A549 (cell line): Measurements from ENCODE around the gene CCDC33. TPM values are rescaled to one million over a fixed set of nuclear protein-coding genes. Genes with fewer than 3 reads are reported as not detected.
A peak's percentile ranks its signal among the peaks of the same experiment; 100 is the strongest.

Experiments
- ATAC-seq, 2 experiments: fragments of 200-7000 bp in 1 of 2; fragments of >200 bp in 1 of 2; cut with Nextera tagmentation in 1 of 2; cut with Tn5 transposase in 1 of 2; 3 replicates each; pipeline versions ENCODE4 v1.8.0 to v1.9.1; 2018 to 2020; ENCODE audit warnings: mild to moderate bottlenecking in 1 of 2, moderate library complexity in 1 of 2
- CTCF ChIA-PET: fragments of 300-600 bp; sonication (Branson Sonifier 250); formaldehyde crosslinking; extraction: SDS; loops from one replicate; lab custom pipeline; 2021; ENCODE audit warnings: antibody characterized with exemption, inconsistent platforms; lab: Yijun Ruan, JAX
- POLR2A ChIA-PET: fragments of 350-600 bp; formaldehyde crosslinking; extraction: SDS; loops from one replicate; lab custom pipeline; 2021; ENCODE audit warnings: antibody characterized with exemption, inconsistent platforms; lab: Yijun Ruan, JAX
- DNase-seq, 2 experiments: peaks; one replicate each; pipeline versions ENCODE4 v3.0.0 to v3.0.0-alpha.2; 2011 to 2016; ENCODE audit warnings: low read depth in 1 of 2, low spot score in 1 of 2
- FAIRE-seq: peaks from 2 replicates; lab custom pipeline; 2011; peaks lifted over from hg19 to GRCh38; lab: Jason Lieb, UNC
- H3K27ac ChIP-seq, 2 experiments: fragments of >200 bp; sonication (Bioruptor Twin); formaldehyde crosslinking; 3 replicates each; pipeline ENCODE4 v1.5.1; 2016 to 2017
- H3K4me1 ChIP-seq: fragments of >200 bp; sonication (Bioruptor Twin); formaldehyde crosslinking; 3 replicates; pipeline ENCODE4 v1.6.1; 2016
- H3K4me2 ChIP-seq: fragments of >200 bp; sonication (Bioruptor Twin); formaldehyde crosslinking; 3 replicates; pipeline ENCODE4 v1.6.1; 2016
- H3K4me3 ChIP-seq: fragments of >200 bp; sonication (Bioruptor Twin); formaldehyde crosslinking; 3 replicates; pipeline ENCODE4 v1.5.1; 2016
- H3K9me3 ChIP-seq: fragments of >200 bp; sonication (Bioruptor Twin); formaldehyde crosslinking; 3 replicates; pipeline ENCODE4 v1.6.1; 2016
- CBX2 ChIP-seq: fragments of 200-600 bp; sonication (generic); IDR thresholded peaks from 2 replicates; pipeline ENCODE4 v1.6.1; 2016; ENCODE audit warnings: low read depth, mild to moderate bottlenecking, borderline replicate concordance
- CBX8 ChIP-seq: fragments of 200-600 bp; sonication (generic); IDR thresholded peaks from 2 replicates; pipeline ENCODE4 v1.6.1; 2016
- CEBPB ChIP-seq, 2 experiments: fragments of >200 bp in 1 of 2; sonication (Bioruptor Twin) in 1 of 2; formaldehyde crosslinking in 1 of 2; IDR thresholded peaks; 2 replicates each; pipeline ENCODE4 v1.6.1; 2012 to 2016
- CHD2 ChIP-seq: fragments of 150-350 bp; IDR thresholded peaks from 2 replicates; pipeline ENCODE4 v1.6.1; 2014; ENCODE audit warnings: low read length; ENCODE audit not compliant: partially characterized antibody
- EP300 ChIP-seq, 2 experiments: fragments of >200 bp; sonication (Bioruptor Twin); formaldehyde crosslinking; IDR thresholded peaks; 2 replicates in 1 of 2; 3 replicates in 1 of 2; pipeline ENCODE4 v1.6.1; 2016 to 2017
- ESRRA ChIP-seq: fragments of 150-350 bp; IDR thresholded peaks from 2 replicates; pipeline ENCODE4 v1.6.1; 2014; ENCODE audit warnings: mild to moderate bottlenecking, low read length, borderline replicate concordance
- FOSL2 ChIP-seq, 2 experiments: fragments of 450-650 bp in 1 of 2; fragments of >200 bp in 1 of 2; sonication (Bioruptor Twin) in 1 of 2; formaldehyde crosslinking; IDR thresholded peaks; 2 replicates each; pipeline versions ENCODE4 v1.5.0 to v1.6.1; 2016 to 2020; ENCODE audit warnings: mild to moderate bottlenecking in 1 of 2, moderate library complexity in 1 of 2
- GATA3 ChIP-seq: IDR thresholded peaks from 2 replicates; pipeline ENCODE4 v1.6.1; 2012; ENCODE audit warnings: borderline replicate concordance
- HDAC2 ChIP-seq: fragments of 200-600 bp; sonication (generic); IDR thresholded peaks from 2 replicates; pipeline ENCODE4 v1.6.1; 2016
- HEYL ChIP-seq: fragments of 250-450 bp; sonication (Bioruptor Pico); IDR thresholded peaks from 2 replicates; pipeline ENCODE4 v1.8.0; 2021; ENCODE audit warnings: mild to moderate bottlenecking, moderate library complexity
- HOXA7 ChIP-seq: fragments of 250-450 bp; sonication (Bioruptor Pico); IDR thresholded peaks from 2 replicates; pipeline ENCODE4 v1.5.0; 2020; ENCODE audit warnings: mild to moderate bottlenecking, moderate library complexity
- HOXB13 ChIP-seq: fragments of 250-450 bp; sonication (Bioruptor Pico); IDR thresholded peaks from 2 replicates; pipeline ENCODE4 v1.5.0; 2020; ENCODE audit warnings: low read depth, mild to moderate bottlenecking, moderate library complexity
- HOXB5 ChIP-seq: fragments of 250-450 bp; sonication (Bioruptor Pico); IDR thresholded peaks from 2 replicates; pipeline ENCODE4 v1.5.0; 2020; ENCODE audit warnings: mild to moderate bottlenecking, moderate library complexity
- JUN ChIP-seq, 2 experiments: fragments of >200 bp; sonication (Bioruptor Twin); formaldehyde crosslinking; IDR thresholded peaks; 2 replicates in 1 of 2; 3 replicates in 1 of 2; pipeline ENCODE4 v1.6.1; 2016 to 2017
- JUNB ChIP-seq: fragments of >200 bp; sonication (Bioruptor Twin); formaldehyde crosslinking; IDR thresholded peaks from 2 replicates; pipeline ENCODE4 v1.6.1; 2016
- MAZ ChIP-seq: fragments of 150-350 bp; IDR thresholded peaks from 2 replicates; pipeline ENCODE4 v1.6.1; 2014; ENCODE audit warnings: antibody characterized with exemption, low read depth, low read length, borderline replicate concordance
- MYC ChIP-seq: IDR thresholded peaks from 2 replicates; pipeline ENCODE4 v1.6.1; 2012; ENCODE audit warnings: mild to moderate bottlenecking, inconsistent platforms, low read length, improper control_type of control experiment, borderline replicate concordance
- NPAS2 ChIP-seq: fragments of 250-450 bp; sonication (Bioruptor Pico); IDR thresholded peaks from 2 replicates; pipeline ENCODE4 v1.8.0; 2022; ENCODE audit warnings: mild to moderate bottlenecking, moderate library complexity, borderline replicate concordance
- NR3C1 ChIP-seq: fragments of >200 bp; sonication (Bioruptor Twin); formaldehyde crosslinking; IDR thresholded peaks from 3 replicates; pipeline ENCODE4 v1.6.1; 2017
- RAD21 ChIP-seq, 2 experiments: fragments of >200 bp in 1 of 2; sonication (Bioruptor Twin) in 1 of 2; formaldehyde crosslinking in 1 of 2; IDR thresholded peaks in 1 of 2; conservative IDR thresholded peaks in 1 of 2; 2 replicates in 1 of 2; 3 replicates in 1 of 2; pipeline ENCODE4 v1.6.1; 2012 to 2018; ENCODE audit warnings: inconsistent platforms in 1 of 2
- RARB ChIP-seq: fragments of 250-450 bp; sonication (Bioruptor Pico); IDR thresholded peaks from 2 replicates; pipeline ENCODE4 v1.8.0; 2021; ENCODE audit warnings: mild to moderate bottlenecking, moderate library complexity
- RNF2 ChIP-seq: fragments of 200-600 bp; sonication (generic); IDR thresholded peaks from 2 replicates; pipeline ENCODE4 v1.6.1; 2016; ENCODE audit warnings: low read depth, mild to moderate bottlenecking, antibody characterized with exemption, moderate library complexity, borderline replicate concordance
- SMC3 ChIP-seq: fragments of >200 bp; sonication (Bioruptor Twin); formaldehyde crosslinking; IDR thresholded peaks from 3 replicates; pipeline ENCODE4 v1.6.1; 2018; ENCODE audit warnings: inconsistent platforms
- SREBF2 ChIP-seq: fragments of 450-650 bp; IDR thresholded peaks from 2 replicates; pipeline ENCODE4 v1.6.1; 2014; ENCODE audit warnings: mild to moderate bottlenecking, moderate library complexity
- ZFP36 ChIP-seq: fragments of 450-650 bp; IDR thresholded peaks from 2 replicates; pipeline ENCODE4 v1.6.1; 2014; ENCODE audit warnings: borderline replicate concordance; ENCODE audit not compliant: partially characterized antibody
- ZSCAN20 ChIP-seq: fragments of 250-450 bp; sonication (Bioruptor Pico); IDR thresholded peaks from 2 replicates; pipeline ENCODE4 v1.8.0; 2022; ENCODE audit warnings: mild to moderate bottlenecking, moderate library complexity
- WGBS: methylation state at CpG from one replicate; pipeline ENCODE4 v1.1.6; 2017; ENCODE audit errors: missing lambda C conversion rate; 5-methylcytosine and 5-hydroxymethylcytosine counted together
- polyA plus RNA-seq, 4 experiments: library from polyadenylated mRNA; depleted of rRNA in 3 of 4; stranded (reverse); fragments of >200 nt; fragmentation: RNase III in 1 of 4; extraction: RNeasy Plus Mini Kit Qiagen cat#74134 plus additional on column Dnase treatment in 1 of 4; gene quantifications; 2 replicates in 3 of 4; 3 replicates in 1 of 4; pipeline ENCODE4 v1.2.3, GENCODE V29; 2011 to 2017
- TF ChIP-seq, protein P1 (sequence below): fragments of 250-450 bp; sonication (Bioruptor Pico); IDR thresholded peaks from 2 replicates; pipeline ENCODE4 v1.5.0; 2021; ENCODE audit warnings: mild to moderate bottlenecking, moderate library complexity, borderline replicate concordance
- TF ChIP-seq, protein P2 (sequence below): IDR thresholded peaks from 2 replicates; pipeline ENCODE4 v1.6.1; 2012
- TF ChIP-seq, protein P3 (sequence below): fragments of >200 bp; sonication (Bioruptor Twin); formaldehyde crosslinking; IDR thresholded peaks from 3 replicates; pipeline ENCODE4 v1.5.1; 2016
- TF ChIP-seq, protein P4 (sequence below): fragments of 250-450 bp; sonication (Bioruptor Pico); IDR thresholded peaks from 2 replicates; pipeline ENCODE4 v1.5.0; 2020; ENCODE audit warnings: low read depth, mild to moderate bottlenecking, moderate library complexity
- TF ChIP-seq, protein P5 (sequence below): fragments of 200-600 bp; sonication (generic); IDR thresholded peaks from 2 replicates; pipeline ENCODE4 v1.6.1; 2016; ENCODE audit warnings: antibody characterized with exemption, mild to moderate bottlenecking, moderate library complexity
- TF ChIP-seq, protein P6 (sequence below): fragments of >200 bp; sonication (Bioruptor Twin); formaldehyde crosslinking; IDR thresholded peaks from 3 replicates; pipeline ENCODE4 v1.6.1; 2016

CCDC33 gene
- polyA plus RNA-seq, 2 of the 4 experiments (the other 2 are of a cell fraction), result 5.9 to 9.2 TPM

DNA sequence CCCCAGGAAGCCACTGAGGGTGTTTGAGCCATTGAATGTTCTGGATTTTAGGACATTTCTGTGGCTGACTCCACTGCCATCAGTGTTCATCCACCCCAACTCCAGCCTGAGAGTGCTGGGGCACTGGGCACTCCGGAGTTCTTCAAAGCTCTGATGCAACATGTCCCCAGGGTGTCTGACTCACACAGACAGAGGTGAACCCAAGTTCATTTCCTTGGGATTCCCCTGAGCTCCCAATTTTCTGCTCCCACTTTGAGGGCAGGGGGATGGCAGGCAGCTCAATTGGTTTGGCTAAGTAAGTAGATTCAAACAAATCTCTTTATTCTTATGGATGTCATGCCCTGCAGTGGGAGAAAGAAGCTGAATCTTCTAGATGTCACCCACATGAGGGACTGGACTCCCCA is 35.7 kb upstream of the CCDC33 start:
- ATAC-seq, result peak in 1 of 2 experiments; percentile 20; a peak in 3 of 6 replicates
- H3K4me2 ChIP-seq, result peak overlapping the region; percentile 95
- WGBS, result 0% methylated on average over 1 of the region's 1 CpG

DNA sequence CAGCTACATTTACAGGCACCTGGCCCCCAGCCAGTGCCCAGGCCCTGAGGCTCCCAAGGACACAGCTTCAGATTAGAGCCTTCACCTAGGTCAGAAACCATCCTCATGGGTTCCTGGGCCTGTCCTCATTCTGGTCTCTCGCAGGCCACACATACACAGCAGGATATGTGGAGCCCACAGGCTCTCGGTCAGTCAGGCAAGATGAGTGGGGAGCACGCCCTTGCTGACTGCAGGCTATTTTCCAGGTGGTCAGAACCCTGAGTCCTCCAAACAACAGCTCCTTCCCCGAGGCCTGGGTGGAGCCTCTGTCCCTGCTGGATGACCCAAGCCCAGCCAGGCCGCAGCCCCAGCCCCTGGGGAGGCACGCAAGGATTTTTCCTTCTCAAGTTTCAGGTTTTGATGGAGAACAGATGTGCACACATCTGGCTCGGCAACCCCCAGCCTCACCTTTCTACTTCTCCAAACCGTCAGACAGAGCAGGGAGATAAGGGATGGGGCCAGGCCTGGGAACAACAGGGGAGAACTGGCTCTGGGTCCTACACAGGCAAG is 35.2 kb upstream of the CCDC33 start:
- Histone ChIP-seq H3K4me2 (peak overlapping the region; percentile 95), H3K9me3 (no peaks in the 10 kb centered on the region), H3K4me3 (peak overlapping the region; percentile 51), H3K4me1 (peaks cover 82% of the 10 kb centered on the region), H3K27ac (peak overlapping the region; percentile 90 to 97)
- ATAC-seq, result peak in 1 of 2 experiments; percentile 1; a peak in 1 of 6 replicates
- ChIA-PET POLR2A (interaction anchor here (0.5 to 2.0 kb wide), 5 partner anchors 13 to 153 kb away, joined by 3 to 10 read pairs (median 4); no protein-coding TSS in a partner anchor), CTCF (interaction anchor here (1.1 to 6.4 kb wide), 5 partner anchors 10 to 107 kb away, joined by 4 to 33 read pairs (median 8); no protein-coding TSS in a partner anchor)
- 0% methylated on average over 7 of the region's 8 CpGs for WGBS
- peak in 1 of 2 experiments; percentile 30 for DNase-seq
- FAIRE-seq, result no peak
- TF ChIP-seq, protein P1, sequence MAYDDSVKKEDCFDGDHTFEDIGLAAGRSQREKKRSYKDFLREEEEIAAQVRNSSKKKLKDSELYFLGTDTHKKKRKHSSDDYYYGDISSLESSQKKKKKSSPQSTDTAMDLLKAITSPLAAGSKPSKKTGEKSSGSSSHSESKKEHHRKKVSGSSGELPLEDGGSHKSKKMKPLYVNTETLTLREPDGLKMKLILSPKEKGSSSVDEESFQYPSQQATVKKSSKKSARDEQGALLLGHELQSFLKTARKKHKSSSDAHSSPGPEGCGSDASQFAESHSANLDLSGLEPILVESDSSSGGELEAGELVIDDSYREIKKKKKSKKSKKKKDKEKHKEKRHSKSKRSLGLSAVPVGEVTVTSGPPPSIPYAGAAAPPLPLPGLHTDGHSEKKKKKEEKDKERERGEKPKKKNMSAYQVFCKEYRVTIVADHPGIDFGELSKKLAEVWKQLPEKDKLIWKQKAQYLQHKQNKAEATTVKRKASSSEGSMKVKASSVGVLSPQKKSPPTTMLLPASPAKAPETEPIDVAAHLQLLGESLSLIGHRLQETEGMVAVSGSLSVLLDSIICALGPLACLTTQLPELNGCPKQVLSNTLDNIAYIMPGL, result no peak
- TF ChIP-seq CBX2 (no peak), RARB (CRISPR knock-in tag) (no peak), NR3C1 (no peak), SREBF2 (no peak), EP300 (IDR thresholded peaks at IDR 0.05) (no peak)
- TF ChIP-seq, protein P2, sequence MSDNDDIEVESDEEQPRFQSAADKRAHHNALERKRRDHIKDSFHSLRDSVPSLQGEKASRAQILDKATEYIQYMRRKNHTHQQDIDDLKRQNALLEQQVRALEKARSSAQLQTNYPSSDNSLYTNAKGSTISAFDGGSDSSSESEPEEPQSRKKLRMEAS, result peak; percentile 12
- TF ChIP-seq, protein P3, sequence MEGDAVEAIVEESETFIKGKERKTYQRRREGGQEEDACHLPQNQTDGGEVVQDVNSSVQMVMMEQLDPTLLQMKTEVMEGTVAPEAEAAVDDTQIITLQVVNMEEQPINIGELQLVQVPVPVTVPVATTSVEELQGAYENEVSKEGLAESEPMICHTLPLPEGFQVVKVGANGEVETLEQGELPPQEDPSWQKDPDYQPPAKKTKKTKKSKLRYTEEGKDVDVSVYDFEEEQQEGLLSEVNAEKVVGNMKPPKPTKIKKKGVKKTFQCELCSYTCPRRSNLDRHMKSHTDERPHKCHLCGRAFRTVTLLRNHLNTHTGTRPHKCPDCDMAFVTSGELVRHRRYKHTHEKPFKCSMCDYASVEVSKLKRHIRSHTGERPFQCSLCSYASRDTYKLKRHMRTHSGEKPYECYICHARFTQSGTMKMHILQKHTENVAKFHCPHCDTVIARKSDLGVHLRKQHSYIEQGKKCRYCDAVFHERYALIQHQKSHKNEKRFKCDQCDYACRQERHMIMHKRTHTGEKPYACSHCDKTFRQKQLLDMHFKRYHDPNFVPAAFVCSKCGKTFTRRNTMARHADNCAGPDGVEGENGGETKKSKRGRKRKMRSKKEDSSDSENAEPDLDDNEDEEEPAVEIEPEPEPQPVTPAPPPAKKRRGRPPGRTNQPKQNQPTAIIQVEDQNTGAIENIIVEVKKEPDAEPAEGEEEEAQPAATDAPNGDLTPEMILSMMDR, result no peak

More for the DNA sequence above, 35.7 kb upstream of the CCDC33 start:
- TF ChIP-seq HOXB5 (CRISPR knock-in tag) (no peak), SMC3 (no peak), GATA3 (peak; percentile 59; the same call in 1 of the 2 replicates), HOXB13 (no peak), JUN (IDR thresholded peaks at IDR 0.05) (peak in 1 of 2 experiments; percentile 74; a peak in 4 of 5 replicates), ESRRA (0 out of 2 replicates have a peak, but pooled peaks have one; percentile 42), ZSCAN20 (CRISPR knock-in tag) (no peak), HEYL (CRISPR knock-in tag) (no peak), MAZ (no peak), CBX8 (no peak), RARB (CRISPR knock-in tag) (peak; percentile 72; the same call in 1 of the 2 replicates), RNF2 (no peak), NPAS2 (CRISPR knock-in tag) (no peak), CHD2 (no peak), CEBPB (IDR thresholded peaks at IDR 0.05) (peak; percentile 77 to 95), MYC (no peak), JUNB (peak; percentile 50), HOXA7 (no peak), HDAC2 (no peak), EP300 (IDR thresholded peaks at IDR 0.05) (peak; percentile 35 to 44; a peak in 2 of 5 replicates), RAD21 (conservative IDR thresholded peaks at IDR 0.05 in 1 of 2, IDR thresholded peaks at IDR 0.05 in 1 of 2) (0 out of 5 replicates have a peak, but pooled peaks of 1 of the 2 experiments have one; percentile 4), ZFP36 (no peak), FOSL2 (IDR thresholded peaks at IDR 0.05) (peak; percentile 68), FOSL2 (CRISPR knock-in tag; IDR thresholded peaks at IDR 0.05) (peak; percentile 83)
- TF ChIP-seq, protein P4, sequence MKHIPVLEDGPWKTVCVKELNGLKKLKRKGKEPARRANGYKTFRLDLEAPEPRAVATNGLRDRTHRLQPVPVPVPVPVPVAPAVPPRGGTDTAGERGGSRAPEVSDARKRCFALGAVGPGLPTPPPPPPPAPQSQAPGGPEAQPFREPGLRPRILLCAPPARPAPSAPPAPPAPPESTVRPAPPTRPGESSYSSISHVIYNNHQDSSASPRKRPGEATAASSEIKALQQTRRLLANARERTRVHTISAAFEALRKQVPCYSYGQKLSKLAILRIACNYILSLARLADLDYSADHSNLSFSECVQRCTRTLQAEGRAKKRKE (CRISPR knock-in tag), result no peak
- TF ChIP-seq, protein P5, sequence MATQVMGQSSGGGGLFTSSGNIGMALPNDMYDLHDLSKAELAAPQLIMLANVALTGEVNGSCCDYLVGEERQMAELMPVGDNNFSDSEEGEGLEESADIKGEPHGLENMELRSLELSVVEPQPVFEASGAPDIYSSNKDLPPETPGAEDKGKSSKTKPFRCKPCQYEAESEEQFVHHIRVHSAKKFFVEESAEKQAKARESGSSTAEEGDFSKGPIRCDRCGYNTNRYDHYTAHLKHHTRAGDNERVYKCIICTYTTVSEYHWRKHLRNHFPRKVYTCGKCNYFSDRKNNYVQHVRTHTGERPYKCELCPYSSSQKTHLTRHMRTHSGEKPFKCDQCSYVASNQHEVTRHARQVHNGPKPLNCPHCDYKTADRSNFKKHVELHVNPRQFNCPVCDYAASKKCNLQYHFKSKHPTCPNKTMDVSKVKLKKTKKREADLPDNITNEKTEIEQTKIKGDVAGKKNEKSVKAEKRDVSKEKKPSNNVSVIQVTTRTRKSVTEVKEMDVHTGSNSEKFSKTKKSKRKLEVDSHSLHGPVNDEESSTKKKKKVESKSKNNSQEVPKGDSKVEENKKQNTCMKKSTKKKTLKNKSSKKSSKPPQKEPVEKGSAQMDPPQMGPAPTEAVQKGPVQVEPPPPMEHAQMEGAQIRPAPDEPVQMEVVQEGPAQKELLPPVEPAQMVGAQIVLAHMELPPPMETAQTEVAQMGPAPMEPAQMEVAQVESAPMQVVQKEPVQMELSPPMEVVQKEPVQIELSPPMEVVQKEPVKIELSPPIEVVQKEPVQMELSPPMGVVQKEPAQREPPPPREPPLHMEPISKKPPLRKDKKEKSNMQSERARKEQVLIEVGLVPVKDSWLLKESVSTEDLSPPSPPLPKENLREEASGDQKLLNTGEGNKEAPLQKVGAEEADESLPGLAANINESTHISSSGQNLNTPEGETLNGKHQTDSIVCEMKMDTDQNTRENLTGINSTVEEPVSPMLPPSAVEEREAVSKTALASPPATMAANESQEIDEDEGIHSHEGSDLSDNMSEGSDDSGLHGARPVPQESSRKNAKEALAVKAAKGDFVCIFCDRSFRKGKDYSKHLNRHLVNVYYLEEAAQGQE, result no peak
- TF ChIP-seq, protein P2, result peak; percentile 35
- TF ChIP-seq, protein P6, sequence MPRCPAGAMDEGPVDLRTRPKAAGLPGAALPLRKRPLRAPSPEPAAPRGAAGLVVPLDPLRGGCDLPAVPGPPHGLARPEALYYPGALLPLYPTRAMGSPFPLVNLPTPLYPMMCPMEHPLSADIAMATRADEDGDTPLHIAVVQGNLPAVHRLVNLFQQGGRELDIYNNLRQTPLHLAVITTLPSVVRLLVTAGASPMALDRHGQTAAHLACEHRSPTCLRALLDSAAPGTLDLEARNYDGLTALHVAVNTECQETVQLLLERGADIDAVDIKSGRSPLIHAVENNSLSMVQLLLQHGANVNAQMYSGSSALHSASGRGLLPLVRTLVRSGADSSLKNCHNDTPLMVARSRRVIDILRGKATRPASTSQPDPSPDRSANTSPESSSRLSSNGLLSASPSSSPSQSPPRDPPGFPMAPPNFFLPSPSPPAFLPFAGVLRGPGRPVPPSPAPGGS, result no peak
- TF ChIP-seq, all 56 proteins: peak for 10
- H3K4me1 ChIP-seq, result peaks cover 87% of the 10 kb centered on the region
- ChIA-PET POLR2A (interaction anchor here (1.0 to 2.0 kb wide), 3 partner anchors 12 to 40 kb away, joined by 3 to 10 read pairs (median 4); no protein-coding TSS in a partner anchor), CTCF (interaction anchor here (1.1 to 6.4 kb wide), 6 partner anchors 10 to 108 kb away, joined by 3 to 33 read pairs (median 6); no protein-coding TSS in a partner anchor)
- DNase-seq (peak; percentile 77 to 79), FAIRE-seq (no peak)
- H3K4me3 ChIP-seq, result peak overlapping the region; percentile 51
- H3K27ac ChIP-seq, result peak overlapping the region; percentile 90 to 97
- H3K9me3 ChIP-seq, result no peaks in the 10 kb centered on the region
